Subcutaneous abdominal adipose tissue (tissue), 5 donors: ENCODE measurements around the gene GJC1.
"Not testable (repeated sequence)": the region's sequence is repeated elsewhere in the genome, so short reads cannot be mapped to it uniquely, and the experiment has no call there.

ENCODE experiments used
- H3K27ac ChIP-seq: one replicate; pipeline ENCODE4 v1.7.0; 2013; ENCODE audit warnings: low read depth, mild to moderate bottlenecking, inconsistent platforms, low read length, moderate library complexity
- H3K27me3 ChIP-seq, 5 donors: one replicate each; pipeline ENCODE4 v1.7.0; 2013; ENCODE audit warnings: low read length in 5 of 5, inconsistent platforms in 1 of 5; ENCODE audit not compliant: control insufficient read depth in 5 of 5, insufficient read depth in 4 of 5
- H3K36me3 ChIP-seq, 5 donors: one replicate each; pipeline ENCODE4 v1.7.0; 2013; ENCODE audit warnings: low read length in 5 of 5; ENCODE audit not compliant: control insufficient read depth in 5 of 5, insufficient read depth in 5 of 5
- H3K4me1 ChIP-seq, 5 donors: one replicate each; pipeline ENCODE4 v1.7.0; 2013; ENCODE audit warnings: low read length in 5 of 5, mild to moderate bottlenecking in 3 of 5, moderate library complexity in 1 of 5; ENCODE audit not compliant: control insufficient read depth in 5 of 5, insufficient read depth in 5 of 5
- H3K4me3 ChIP-seq, 5 donors: one replicate each; pipeline ENCODE4 v1.7.0; 2013; ENCODE audit warnings: low read length in 5 of 5, low read depth in 1 of 5
- H3K9ac ChIP-seq, 5 donors: one replicate each; pipeline ENCODE4 v1.7.0; 2013; ENCODE audit warnings: low read length in 5 of 5, mild to moderate bottlenecking in 4 of 5, moderate library complexity in 3 of 5
- H3K9me3 ChIP-seq, 5 donors: one replicate each; pipeline ENCODE4 v1.7.0; 2013; ENCODE audit warnings: low read length in 5 of 5; ENCODE audit not compliant: control insufficient read depth in 5 of 5
- donor health status: healthy.
- donor health status: healthy.
- donor health status: healthy.
- donor health status: healthy.
- donor health status: healthy.

The GJC1 gene

GRCh38 chr17:44757045-44757917 lies 72.8 kb downstream of the GJC1 start:
- H3K27ac ChIP-seq: no peak overlapping the region
- H3K4me3 ChIP-seq: no peak overlapping the region
- H3K4me1 ChIP-seq: peaks cover 0 to 12% (median 11%) of the 10 kb centered on the region in 5 donors
- H3K27me3 ChIP-seq: peaks cover 11 to 39% (median 33%) of the 10 kb centered on the region in 5 donors
- no peak overlapping the region for H3K9ac ChIP-seq
- no peaks in the 10 kb centered on the region for H3K9me3 ChIP-seq
- no peaks in the 10 kb centered on the region for H3K36me3 ChIP-seq

GRCh38 chr17:44755180-44755579 lies 74.9 kb downstream of the GJC1 start:
- H3K9ac ChIP-seq, H3K9me3 ChIP-seq, H3K27ac ChIP-seq, H3K4me3 ChIP-seq: not testable (repeated sequence)
- H3K36me3 ChIP-seq: peaks cover 0 to 19% (median 0%) of the 10 kb centered on the region in 5 donors
- H3K4me1 ChIP-seq: peaks cover 0 to 12% (median 11%) of the 10 kb centered on the region in 5 donors
- H3K27me3 ChIP-seq: peaks cover 10 to 28% (median 23%) of the 10 kb centered on the region in 5 donors

- Histone ChIP-seq H3K9me3 (no peaks in the 10 kb centered on the region), H3K36me3 (peaks cover 0 to 27% (median 0%) of the 10 kb centered on the region in 5 donors), H3K27ac (no peak overlapping the region), H3K4me1 (peaks cover 0 to 7% (median 6%) of the 10 kb centered on the region in 5 donors), H3K4me3 (no peak overlapping the region), H3K9ac (no peak overlapping the region), H3K27me3 (peaks cover under 1 to 19% (median 14%) of the 10 kb centered on the region in 5 donors)
Measured at GRCh38 chr17:44754276-44754675, 75.8 kb downstream of the GJC1 start.

GRCh38 chr17:44752953-44753861 lies 76.9 kb downstream of the GJC1 start:
- Histone ChIP-seq H3K4me3 (no peak overlapping the region), H3K9ac (no peak overlapping the region), H3K27ac (no peak overlapping the region), H3K4me1 (peaks cover 0 to 1% (median under 1%) of the 10 kb centered on the region in 5 donors), H3K27me3 (peaks cover 0 to 14% (median 12%) of the 10 kb centered on the region in 5 donors), H3K36me3 (peaks cover 0 to 38% (median 6%) of the 10 kb centered on the region in 5 donors), H3K9me3 (no peaks in the 10 kb centered on the region)

- Histone ChIP-seq H3K27me3 (peaks cover 0 to 4% (median 0%) of the 10 kb centered on the region in 5 donors), H3K9ac (no peak overlapping the region), H3K4me3 (no peak overlapping the region), H3K4me1 (no peaks in the 10 kb centered on the region), H3K36me3 (peaks cover 0 to 52% (median 11%) of the 10 kb centered on the region in 5 donors), H3K27ac (no peak overlapping the region), H3K9me3 (no peaks in the 10 kb centered on the region)
Measured at GRCh38 chr17:44751806-44752205, 78.3 kb downstream of the GJC1 start.

- no peaks in the 10 kb centered on the region for H3K9me3 ChIP-seq
- peaks cover 0 to 4% (median 0%) of the 10 kb centered on the region in 5 donors for H3K27me3 ChIP-seq
- no peak overlapping the region for H3K4me3 ChIP-seq
- peaks cover 0 to 53% (median 11%) of the 10 kb centered on the region in 5 donors for H3K36me3 ChIP-seq
- no peak overlapping the region for H3K9ac ChIP-seq
- no peaks in the 10 kb centered on the region for H3K4me1 ChIP-seq
- H3K27ac ChIP-seq: no peak overlapping the region
Measured at GRCh38 chr17:44751331-44751730, 78.8 kb downstream of the GJC1 start.

- Histone ChIP-seq H3K4me1 (no peaks in the 10 kb centered on the region), H3K36me3 (peaks cover 0 to 53% (median 11%) of the 10 kb centered on the region in 5 donors), H3K27me3 (peaks cover 0 to 4% (median 0%) of the 10 kb centered on the region in 5 donors), H3K27ac (no peak overlapping the region), H3K4me3 (no peak overlapping the region), H3K9ac (no peak overlapping the region), H3K9me3 (no peaks in the 10 kb centered on the region)
Measured at GRCh38 chr17:44749980-44750318, 80.1 kb downstream of the GJC1 start.

GRCh38 chr17:44749076-44749979 lies 80.8 kb downstream of the GJC1 start:
- no peak overlapping the region for H3K4me3 ChIP-seq
- peaks cover 0 to 53% (median 11%) of the 10 kb centered on the region in 5 donors for H3K36me3 ChIP-seq
- H3K9ac ChIP-seq: no peak overlapping the region
- no peaks in the 10 kb centered on the region for H3K4me1 ChIP-seq
- H3K27me3 ChIP-seq: peaks cover 0 to 4% (median 0%) of the 10 kb centered on the region in 5 donors
- H3K27ac ChIP-seq: no peak overlapping the region
- no peaks in the 10 kb centered on the region for H3K9me3 ChIP-seq
